Measurements from ENCODE around the gene CORO6.

Gene CORO6

GRCh38 chr17:29590411-29591145 lies 32.1 kb downstream of the CORO6 start:
- DNase-seq (ENCODE audit: low read depth), result no peak

- DNase-seq (ENCODE audit: low read depth), result no peak
Measured at GRCh38 chr17:29589524-29590410, 32.9 kb downstream of the CORO6 start, which contains the start of gene GIT1. TSS of gene GIT1 (minus strand) at chr17:29589648. CDS start at chr17:29589378, 270 bp downstream.

- DNase-seq (ENCODE audit: low read depth), result no peak
Measured at GRCh38 chr17:29588562-29589411, 33.9 kb downstream of the CORO6 start.

- DNase-seq (ENCODE audit: low read depth), result no peak
Measured at GRCh38 chr17:29588017-29588561, 34.6 kb downstream of the CORO6 start.

GRCh38 chr17:29587591-29587990 lies 35.1 kb downstream of the CORO6 start:
- no peak for DNase-seq (ENCODE audit: low read depth)

GRCh38 chr17:29586676-29587469 lies 35.8 kb downstream of the CORO6 start:
- no peak for DNase-seq (ENCODE audit: low read depth)

- DNase-seq (ENCODE audit: low read depth), result no peak
Measured at GRCh38 chr17:29585080-29585751, 37.5 kb downstream of the CORO6 start.

- DNase-seq (ENCODE audit: low read depth), result no peak
Measured at GRCh38 chr17:29584452-29585079, 38.1 kb downstream of the CORO6 start.

GRCh38 chr17:29583324-29584248 lies 39.1 kb downstream of the CORO6 start:
- no peak for DNase-seq (ENCODE audit: low read depth)

GRCh38 chr17:29582772-29583171 lies 39.9 kb downstream of the CORO6 start:
- DNase-seq (ENCODE audit: low read depth), result no peak

- no peak for DNase-seq (ENCODE audit: low read depth)
Measured at GRCh38 chr17:29582254-29582765, 40.4 kb downstream of the CORO6 start.

- no peak for DNase-seq (ENCODE audit: low read depth)
Measured at GRCh38 chr17:29581583-29582253, 41.0 kb downstream of the CORO6 start.

GRCh38 chr17:29579866-29580771 lies 42.6 kb downstream of the CORO6 start:
- DNase-seq (ENCODE audit: low read depth), result no peak

GRCh38 chr17:29578626-29579485 lies 43.9 kb downstream of the CORO6 start:
- DNase-seq (ENCODE audit: low read depth), result no peak

GRCh38 chr17:29577385-29578211 lies 45.1 kb downstream of the CORO6 start:
- DNase-seq (ENCODE audit: low read depth), result no peak

Data from GM04503 (cell line).